OCI-LY3 (cell line): ENCODE data around the gene SUCLG2.

Source experiments
- H2AFZ ChIP-seq: fragments of 200-600, 300-600 bp; shearing (Covaris generic); 2 replicates; pipeline ENCODE4 v1.6.0; 2014; ENCODE audit warnings: antibody characterized with exemption, low read depth, low read length
- H3K27ac ChIP-seq: fragments of 200-600, 300-600 bp; sonication (generic); 2 replicates; pipeline ENCODE4 v1.5.1; 2014; ENCODE audit warnings: mild to moderate bottlenecking, low read length, moderate library complexity, mixed read lengths
- H3K27me3 ChIP-seq: fragments of 200-600, 300-600 bp; sonication (generic); 2 replicates; pipeline ENCODE4 v1.6.1; 2014; ENCODE audit warnings: low read depth, low read length, mixed read lengths
- H3K36me3 ChIP-seq: fragments of 200-600, 300-600 bp; sonication (generic); replicated peaks from 2 replicates; pipeline ENCODE3; 2014; ENCODE audit warnings: low read depth, low read length, mixed read lengths
- H3K4me1 ChIP-seq: fragments of 300-600, 200-600 bp; sonication (generic); 2 replicates; pipeline ENCODE4 v1.6.1; 2014; ENCODE audit warnings: low read length, mixed read lengths
- H3K4me2 ChIP-seq: fragments of 200-600, 300-600 bp; sonication (generic); 2 replicates; pipeline ENCODE4 v1.6.1; 2014; ENCODE audit warnings: low read length, mixed read lengths
- H3K4me3 ChIP-seq: fragments of 300-600, 200-600 bp; sonication (generic); 2 replicates; pipeline ENCODE4 v1.5.1; 2014; ENCODE audit warnings: antibody characterized with exemption, mild to moderate bottlenecking, low read length, moderate library complexity
- H3K79me2 ChIP-seq: fragments of 300-600, 200-600 bp; shearing (Covaris generic); 2 replicates; pipeline ENCODE4 v1.6.1; 2014; ENCODE audit warnings: mild to moderate bottlenecking, low read length, mixed read lengths
- H3K9ac ChIP-seq: fragments of 300-600, 200-600 bp; shearing (Covaris generic); 2 replicates; pipeline ENCODE4 v1.6.0; 2014; ENCODE audit warnings: mild to moderate bottlenecking, low read length, moderate library complexity
- H3K9me3 ChIP-seq: fragments of 200-600, 300-600 bp; shearing (Covaris generic); 2 replicates; pipeline ENCODE4 v1.6.1; 2014; ENCODE audit warnings: low read length, mixed read lengths; ENCODE audit not compliant: insufficient read depth
- H4K20me1 ChIP-seq: fragments of 200-600, 300-600 bp; sonication (generic); 2 replicates; pipeline ENCODE4 v1.6.1; 2016; ENCODE audit warnings: low read length, mixed read lengths; ENCODE audit not compliant: insufficient read depth
- CTCF ChIP-seq: fragments of 200-600, 300-600 bp; sonication (generic); IDR thresholded peaks from 2 replicates; pipeline ENCODE4 v1.5.1; 2014; ENCODE audit warnings: antibody characterized with exemption, low read length, low read depth
- EZH2phosphoT487 ChIP-seq: fragments of 200-600 bp; shearing (Covaris generic); IDR thresholded peaks from 2 replicates; pipeline ENCODE4 v1.6.1; 2018; ENCODE audit warnings: antibody characterized with exemption, mixed run types, low read depth

The SUCLG2 gene

GRCh38 chr3:67507584-67507983 lies 146.8 kb downstream of the SUCLG2 start:
- Histone ChIP-seq H3K9ac (no peak overlapping the region), H3K4me2 (no peak overlapping the region), H3K4me1 (no peaks in the 10 kb centered on the region), H3K27ac (no peak overlapping the region), H3K27me3 (no peaks in the 10 kb centered on the region), H3K36me3 (peaks cover 12% of the 10 kb centered on the region), H3K9me3 (no peaks in the 10 kb centered on the region), H3K79me2 (no peaks in the 10 kb centered on the region), H2AFZ (no peak overlapping the region), H3K4me3 (no peak overlapping the region), H4K20me1 (no peaks in the 10 kb centered on the region)
- TF ChIP-seq CTCF (no peak), EZH2phosphoT487 (no peak)

GRCh38 chr3:67500709-67501108 lies 153.7 kb downstream of the SUCLG2 start:
- no peaks in the 10 kb centered on the region for H4K20me1 ChIP-seq
- H3K9me3 ChIP-seq, result no peaks in the 10 kb centered on the region
- H3K4me3 ChIP-seq, result no peak overlapping the region
- no peak overlapping the region for H3K9ac ChIP-seq
- H3K79me2 ChIP-seq, result no peaks in the 10 kb centered on the region
- H3K27ac ChIP-seq, result no peak overlapping the region
- H3K4me2 ChIP-seq, result no peak overlapping the region
- H2AFZ ChIP-seq, result no peak overlapping the region
- TF ChIP-seq CTCF (no peak), EZH2phosphoT487 (no peak)
- H3K27me3 ChIP-seq, result no peaks in the 10 kb centered on the region
- H3K4me1 ChIP-seq, result no peaks in the 10 kb centered on the region
- H3K36me3 ChIP-seq, result peaks cover 13% of the 10 kb centered on the region

- no peak overlapping the region for H3K4me3 ChIP-seq
- no peaks in the 10 kb centered on the region for H3K79me2 ChIP-seq
- no peaks in the 10 kb centered on the region for H3K27me3 ChIP-seq
- H3K4me1 ChIP-seq, result no peaks in the 10 kb centered on the region
- no peak overlapping the region for H3K27ac ChIP-seq
- no peak overlapping the region for H3K4me2 ChIP-seq
- H4K20me1 ChIP-seq, result no peaks in the 10 kb centered on the region
- no peak overlapping the region for H3K9ac ChIP-seq
- no peaks in the 10 kb centered on the region for H3K9me3 ChIP-seq
- H3K36me3 ChIP-seq, result peaks cover 25% of the 10 kb centered on the region
- TF ChIP-seq CTCF, result no peak
- no peak for TF ChIP-seq EZH2phosphoT487
- H2AFZ ChIP-seq, result no peak overlapping the region
Measured at GRCh38 chr3:67497746-67498145, 156.7 kb downstream of the SUCLG2 start.

GRCh38 chr3:67495751-67496150 lies 158.7 kb downstream of the SUCLG2 start:
- H3K4me3 ChIP-seq, result no peak overlapping the region
- peaks cover 31% of the 10 kb centered on the region for H3K36me3 ChIP-seq
- H3K9ac ChIP-seq, result no peak overlapping the region
- H3K4me1 ChIP-seq, result no peaks in the 10 kb centered on the region
- H2AFZ ChIP-seq, result no peak overlapping the region
- no peaks in the 10 kb centered on the region for H3K9me3 ChIP-seq
- H3K27ac ChIP-seq, result no peak overlapping the region
- no peaks in the 10 kb centered on the region for H3K27me3 ChIP-seq
- no peak overlapping the region for H3K4me2 ChIP-seq
- H3K79me2 ChIP-seq, result no peaks in the 10 kb centered on the region
- H4K20me1 ChIP-seq, result no peaks in the 10 kb centered on the region
- TF ChIP-seq EZH2phosphoT487, result no peak
- no peak for TF ChIP-seq CTCF
